Thoracic aorta (tissue), 2 donors: ENCODE data around the gene RGS1. TPM values are rescaled to one million over a fixed set of nuclear protein-coding genes. Genes with fewer than 3 reads are reported as not detected.

ENCODE experiments used
- ATAC-seq: fragments of 150-250 bp; one replicate; pipeline ENCODE4 v1.8.0; 2017; ENCODE audit warnings: low read depth; ENCODE audit not compliant: insufficient number of reproducible peaks, low FRiP score
- DNase-seq: peaks from one replicate; pipeline ENCODE4 v3.0.0-alpha.2; 2020; ENCODE audit warnings: low spot score
- H3K27ac ChIP-seq, 2 donors: fragments of 200-600 bp; sonication (generic); 1 replicate in 1 of 2; 2 replicates in 1 of 2; pipeline ENCODE4 v1.5.1; 2016; ENCODE audit warnings: mild to moderate bottlenecking in 2 of 2, moderate library complexity in 2 of 2
- H3K27me3 ChIP-seq: fragments of 200-600 bp; sonication (generic); replicated peaks from 2 replicates; pipeline ENCODE4 v1.6.0; 2016; ENCODE audit warnings: mild to moderate bottlenecking; ENCODE audit not compliant: insufficient read depth
- H3K36me3 ChIP-seq: fragments of 200-600 bp; sonication (generic); one replicate; pipeline ENCODE4 v1.5.1; 2016
- H3K4me1 ChIP-seq, 2 donors: fragments of 200-600 bp; sonication (generic); 1 replicate in 1 of 2; 2 replicates in 1 of 2; pipeline versions ENCODE4 v1.5.1 to v1.6.0; 2016; ENCODE audit warnings: low read depth in 2 of 2, mild to moderate bottlenecking in 1 of 2; ENCODE audit not compliant: control insufficient read depth in 1 of 2
- H3K4me3 ChIP-seq: fragments of 200-600 bp; sonication (generic); 2 replicates; pipeline ENCODE4 v1.5.1; 2016; ENCODE audit warnings: mild to moderate bottlenecking
- H3K9me3 ChIP-seq: fragments of 200-600 bp; sonication (generic); 2 replicates; pipeline ENCODE4 v1.5.1; 2016
- total RNA-seq, 2 donors: library from RNA; depleted of rRNA; stranded (reverse); fragments of >200 nt; gene quantifications; one replicate each; pipeline versions ENCODE4 v1.1.0 to v1.2.3, GENCODE V29; 2016
- TF ChIP-seq, protein P1 (sequence below): fragments of 200-600 bp; sonication (generic); IDR thresholded peaks from one replicate; pipeline ENCODE4 v1.5.1; 2019; ENCODE audit warnings: antibody characterized with exemption

The RGS1 gene
- total RNA-seq, 2 donors from 2014 or later: 54.0 to 127 TPM

GRCh38 chr1:192626366-192627179 lies 51.0 kb downstream of the RGS1 start:
- no peak overlapping the region for H3K27ac ChIP-seq
- H3K9me3 ChIP-seq: no peaks in the 10 kb centered on the region
- no peaks in the 10 kb centered on the region for H3K27me3 ChIP-seq
- TF ChIP-seq, protein P1, sequence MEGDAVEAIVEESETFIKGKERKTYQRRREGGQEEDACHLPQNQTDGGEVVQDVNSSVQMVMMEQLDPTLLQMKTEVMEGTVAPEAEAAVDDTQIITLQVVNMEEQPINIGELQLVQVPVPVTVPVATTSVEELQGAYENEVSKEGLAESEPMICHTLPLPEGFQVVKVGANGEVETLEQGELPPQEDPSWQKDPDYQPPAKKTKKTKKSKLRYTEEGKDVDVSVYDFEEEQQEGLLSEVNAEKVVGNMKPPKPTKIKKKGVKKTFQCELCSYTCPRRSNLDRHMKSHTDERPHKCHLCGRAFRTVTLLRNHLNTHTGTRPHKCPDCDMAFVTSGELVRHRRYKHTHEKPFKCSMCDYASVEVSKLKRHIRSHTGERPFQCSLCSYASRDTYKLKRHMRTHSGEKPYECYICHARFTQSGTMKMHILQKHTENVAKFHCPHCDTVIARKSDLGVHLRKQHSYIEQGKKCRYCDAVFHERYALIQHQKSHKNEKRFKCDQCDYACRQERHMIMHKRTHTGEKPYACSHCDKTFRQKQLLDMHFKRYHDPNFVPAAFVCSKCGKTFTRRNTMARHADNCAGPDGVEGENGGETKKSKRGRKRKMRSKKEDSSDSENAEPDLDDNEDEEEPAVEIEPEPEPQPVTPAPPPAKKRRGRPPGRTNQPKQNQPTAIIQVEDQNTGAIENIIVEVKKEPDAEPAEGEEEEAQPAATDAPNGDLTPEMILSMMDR: no peak
- peaks cover 0 to 16% of the 10 kb centered on the region in 2 donors for H3K4me1 ChIP-seq
- peak overlapping the region; percentile 20 for H3K4me3 ChIP-seq
- H3K36me3 ChIP-seq: no peaks in the 10 kb centered on the region
- ATAC-seq: no peak
- DNase-seq: no peak

GRCh38 chr1:192627901-192628300 lies 52.3 kb downstream of the RGS1 start:
- Histone ChIP-seq H3K27me3 (no peaks in the 10 kb centered on the region), H3K4me1 (peaks cover 0 to 16% of the 10 kb centered on the region in 2 donors), H3K4me3 (no peak overlapping the region), H3K36me3 (no peaks in the 10 kb centered on the region), H3K27ac (no peak overlapping the region), H3K9me3 (no peaks in the 10 kb centered on the region)
- TF ChIP-seq, protein P1: no peak
- no peak for ATAC-seq
- no peak for DNase-seq

- no peaks in the 10 kb centered on the region for H3K27me3 ChIP-seq
- no peak for ATAC-seq
- TF ChIP-seq, protein P1: no peak
- no peaks in the 10 kb centered on the region for H3K9me3 ChIP-seq
- H3K4me3 ChIP-seq: no peak overlapping the region
- no peak overlapping the region for H3K27ac ChIP-seq
- H3K4me1 ChIP-seq: peaks cover 0 to 16% of the 10 kb centered on the region in 2 donors
- DNase-seq: no peak
- no peaks in the 10 kb centered on the region for H3K36me3 ChIP-seq
Observed at GRCh38 chr1:192628396-192629057, 53.0 kb downstream of the RGS1 start.

DNA sequence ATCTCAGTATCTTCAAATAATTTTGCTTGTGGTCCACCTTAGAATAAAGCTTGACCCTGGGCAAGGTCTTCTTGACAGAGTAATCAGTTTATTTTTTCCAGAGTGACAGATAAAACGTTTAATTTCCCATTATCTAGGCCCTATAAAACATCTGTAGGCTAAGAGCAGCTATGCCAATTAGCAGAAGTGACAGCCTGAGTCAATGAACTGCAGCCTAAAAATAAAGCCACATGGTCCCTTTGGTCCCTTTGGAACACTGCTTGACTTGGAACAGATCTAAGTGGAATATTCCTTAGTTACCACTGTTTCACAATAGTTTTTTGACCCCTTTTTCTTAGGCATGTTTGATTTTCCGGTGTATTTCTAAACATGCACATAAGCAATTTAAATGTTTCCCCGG lies 54.0 kb downstream of the RGS1 start:
- Histone ChIP-seq H3K27ac (no peak overlapping the region), H3K9me3 (no peaks in the 10 kb centered on the region), H3K4me3 (no peak overlapping the region), H3K27me3 (no peaks in the 10 kb centered on the region), H3K4me1 (peaks cover 0 to 16% of the 10 kb centered on the region in 2 donors), H3K36me3 (no peaks in the 10 kb centered on the region)
- no peak for DNase-seq
- no peak for ATAC-seq
- TF ChIP-seq, protein P1: no peak

Other genes starting within 250 kb of the RGS1 start
- gene RGS13, start 60.4 kb downstream of the RGS1 start, total RNA-seq: 1 to 10 TPM in 1 of 2 donors, under 1 TPM in 1; 0.56 to 1.1 TPM
- 100 to 1,000 TPM in 1 of 2 donors, 10 to 100 TPM in 1; 85.2 to 188 TPM for gene RGS2, start 233.3 kb downstream of the RGS1 start, total RNA-seq